Neural cell (in vitro differentiated cells): Measurements from ENCODE around the gene VASH1.

Experiments used
- MXI1 ChIP-seq: fragments of 450-650 bp; conservative IDR thresholded peaks from 2 replicates; pipeline ENCODE4 v1.6.1; 2014; ENCODE audit warnings: antibody characterized with exemption, mild to moderate bottlenecking; ENCODE audit not compliant: poor library complexity, severe bottlenecking
- TF ChIP-seq, protein P1 (sequence below): fragments of 450-650 bp; IDR thresholded peaks from 2 replicates; pipeline ENCODE4 v1.5.1; 2014; ENCODE audit warnings: antibody characterized with exemption, mild to moderate bottlenecking, moderate library complexity; ENCODE audit not compliant: poor library complexity, severe bottlenecking

DNA sequence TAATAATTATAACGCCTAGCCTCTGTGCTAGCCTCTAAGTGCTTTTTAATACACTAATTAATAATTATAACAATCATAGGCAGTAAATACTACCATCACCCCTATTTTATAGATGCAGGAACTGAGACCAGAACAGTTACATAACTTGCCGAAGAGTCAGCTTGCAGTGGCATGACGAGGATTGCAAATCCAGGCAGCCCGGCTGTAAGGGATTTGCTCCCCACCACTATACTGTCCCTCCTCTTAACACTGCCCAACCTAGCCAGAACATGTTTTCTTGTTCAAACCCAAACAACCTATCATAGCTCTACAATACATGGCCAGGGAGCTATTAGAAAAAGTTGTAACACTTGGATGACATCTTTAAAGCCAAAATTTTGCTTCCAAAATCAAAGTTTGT lies 33.9 kb upstream of the VASH1 start:
- TF ChIP-seq, protein P1, sequence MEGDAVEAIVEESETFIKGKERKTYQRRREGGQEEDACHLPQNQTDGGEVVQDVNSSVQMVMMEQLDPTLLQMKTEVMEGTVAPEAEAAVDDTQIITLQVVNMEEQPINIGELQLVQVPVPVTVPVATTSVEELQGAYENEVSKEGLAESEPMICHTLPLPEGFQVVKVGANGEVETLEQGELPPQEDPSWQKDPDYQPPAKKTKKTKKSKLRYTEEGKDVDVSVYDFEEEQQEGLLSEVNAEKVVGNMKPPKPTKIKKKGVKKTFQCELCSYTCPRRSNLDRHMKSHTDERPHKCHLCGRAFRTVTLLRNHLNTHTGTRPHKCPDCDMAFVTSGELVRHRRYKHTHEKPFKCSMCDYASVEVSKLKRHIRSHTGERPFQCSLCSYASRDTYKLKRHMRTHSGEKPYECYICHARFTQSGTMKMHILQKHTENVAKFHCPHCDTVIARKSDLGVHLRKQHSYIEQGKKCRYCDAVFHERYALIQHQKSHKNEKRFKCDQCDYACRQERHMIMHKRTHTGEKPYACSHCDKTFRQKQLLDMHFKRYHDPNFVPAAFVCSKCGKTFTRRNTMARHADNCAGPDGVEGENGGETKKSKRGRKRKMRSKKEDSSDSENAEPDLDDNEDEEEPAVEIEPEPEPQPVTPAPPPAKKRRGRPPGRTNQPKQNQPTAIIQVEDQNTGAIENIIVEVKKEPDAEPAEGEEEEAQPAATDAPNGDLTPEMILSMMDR: no peak
- TF ChIP-seq MXI1: no peak
